ENCODE data around the gene DHH. TPM values are rescaled to one million over a fixed set of nuclear protein-coding genes. Genes with fewer than 3 reads are reported as not detected.

The DHH gene
- total RNA-seq, 1 experiment from 2014 or later = 0.39 TPM

DNA sequence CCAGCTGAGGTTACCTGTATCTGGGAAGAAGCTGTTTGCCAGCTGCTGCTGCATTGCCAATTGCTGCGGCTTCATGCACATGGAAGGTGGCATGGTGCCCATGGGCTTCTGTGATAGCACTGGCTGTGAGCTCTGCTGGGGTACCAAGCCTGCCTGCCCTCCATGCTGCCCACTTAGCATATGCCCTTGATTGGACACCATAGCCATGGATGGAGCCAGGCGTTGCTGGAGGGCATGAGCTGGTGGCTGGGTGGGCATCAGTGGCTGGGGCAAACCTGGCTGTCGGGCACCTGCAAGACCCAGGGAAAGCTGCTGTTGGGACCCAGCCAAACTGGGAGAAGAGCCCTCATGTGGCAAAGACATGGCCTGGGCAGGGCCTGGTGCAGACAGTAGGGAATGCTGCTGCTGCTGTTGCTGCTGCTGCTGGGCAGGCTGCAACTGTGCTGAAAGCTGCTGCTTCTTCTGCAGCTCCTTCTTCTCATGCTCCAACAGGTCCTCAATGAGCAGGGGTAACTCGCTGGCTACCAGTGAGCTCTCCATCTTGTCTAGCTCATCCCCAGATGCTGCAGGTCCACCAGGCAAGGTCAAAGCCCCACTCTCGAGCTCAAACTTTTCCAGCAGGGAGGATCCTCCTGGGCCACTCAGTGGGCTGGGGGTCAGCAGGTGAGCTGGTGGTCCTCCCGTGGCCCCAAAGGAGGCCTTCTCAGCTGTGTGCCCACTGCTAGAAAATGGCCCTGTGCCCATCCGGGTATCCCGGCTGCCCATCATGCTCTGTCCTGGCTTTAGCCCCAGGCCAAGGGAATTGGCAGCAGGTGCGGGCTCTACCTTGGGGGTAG, 57.3 kb downstream of the DHH start:
- ChIA-PET CTCF (interaction anchor here (0.6 kb wide), 1 partner anchor 272 kb away, joined by 3 read pairs; no protein-coding TSS in a partner anchor), POLR2A (ENCODE audit: low non-redundant PET) (no interaction called here)
- DNase-seq (ENCODE audit: low spot score) = no peak

More for the DNA sequence above, 57.3 kb downstream of the DHH start:
- Histone ChIP-seq H3K27ac (ENCODE audit: low read depth, low read length, poor library complexity, severe bottlenecking) (no peak overlapping the region), H3K9me3 (ENCODE audit: low read depth, low read length, poor library complexity, severe bottlenecking) (no peaks in the 10 kb centered on the region), H3K4me1 (ENCODE audit: insufficient read depth, low read length, poor library complexity, severe bottlenecking) (no peaks in the 10 kb centered on the region), H3K36me3 (ENCODE audit: insufficient read depth, low read length, poor library complexity, severe bottlenecking) (peaks cover 96% of the 10 kb centered on the region), H3K27me3 (replicated peaks; ENCODE audit: insufficient read depth, low read depth, low read length, poor library complexity) (no peaks in the 10 kb centered on the region), H3K4me3 (ENCODE audit: low read depth, low read length, poor library complexity, severe bottlenecking) (no peak overlapping the region)
- TF ChIP-seq, protein P1, sequence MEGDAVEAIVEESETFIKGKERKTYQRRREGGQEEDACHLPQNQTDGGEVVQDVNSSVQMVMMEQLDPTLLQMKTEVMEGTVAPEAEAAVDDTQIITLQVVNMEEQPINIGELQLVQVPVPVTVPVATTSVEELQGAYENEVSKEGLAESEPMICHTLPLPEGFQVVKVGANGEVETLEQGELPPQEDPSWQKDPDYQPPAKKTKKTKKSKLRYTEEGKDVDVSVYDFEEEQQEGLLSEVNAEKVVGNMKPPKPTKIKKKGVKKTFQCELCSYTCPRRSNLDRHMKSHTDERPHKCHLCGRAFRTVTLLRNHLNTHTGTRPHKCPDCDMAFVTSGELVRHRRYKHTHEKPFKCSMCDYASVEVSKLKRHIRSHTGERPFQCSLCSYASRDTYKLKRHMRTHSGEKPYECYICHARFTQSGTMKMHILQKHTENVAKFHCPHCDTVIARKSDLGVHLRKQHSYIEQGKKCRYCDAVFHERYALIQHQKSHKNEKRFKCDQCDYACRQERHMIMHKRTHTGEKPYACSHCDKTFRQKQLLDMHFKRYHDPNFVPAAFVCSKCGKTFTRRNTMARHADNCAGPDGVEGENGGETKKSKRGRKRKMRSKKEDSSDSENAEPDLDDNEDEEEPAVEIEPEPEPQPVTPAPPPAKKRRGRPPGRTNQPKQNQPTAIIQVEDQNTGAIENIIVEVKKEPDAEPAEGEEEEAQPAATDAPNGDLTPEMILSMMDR (conservative IDR thresholded peaks at IDR 0.05; ENCODE audit: low read depth, low read length) = no peak
- TF ChIP-seq EZH2 (IDR thresholded peaks at IDR 0.05; ENCODE audit: borderline replicate concordance, low read depth, low read length, poor library complexity, severe bottlenecking) = no peak
- intact Hi-C loops (cut with micrococcal nuclease; ENCODE audit: unreplicated experiment) = no loop called here
- no TSS peak for BruUV-seq (replicated peaks)

Other genes starting within 250 kb of the DHH start
- 111 and 135 TPM in 2 replicates for gene DDX23, start 242.6 kb downstream of the DHH start, total RNA-seq (2021)
- 2.0 and 2.7 TPM in 2 replicates for gene RND1, start 228.9 kb downstream of the DHH start, total RNA-seq (2021)
- 31.8 and 32.5 TPM in 2 replicates for gene FKBP11, start 169.3 kb downstream of the DHH start, total RNA-seq (2021)
- gene ARF3, start 137.3 kb downstream of the DHH start, total RNA-seq (2021) = 183 and 196 TPM in 2 replicates
- gene WNT10B, start 123.1 kb downstream of the DHH start, total RNA-seq (2021) = 0.17 and 0.50 TPM in 2 replicates
- gene WNT1, start 116.5 kb downstream of the DHH start, total RNA-seq (2021) = not detected in 2 replicates
- gene DDN, start 95.4 kb downstream of the DHH start, total RNA-seq (2021) = 2.7 and 2.9 TPM in 2 replicates
- gene PRKAG1, start 76.0 kb downstream of the DHH start, total RNA-seq (2021) = 50.7 and 59.6 TPM in 2 replicates
- gene KMT2D, start 34.0 kb downstream of the DHH start, total RNA-seq (2021) = 121 and 138 TPM in 2 replicates
- gene RHEBL1, start 24.8 kb downstream of the DHH start, total RNA-seq (2021) = 1.3 and 1.6 TPM in 2 replicates
- gene LMBR1L, start 16.0 kb upstream of the DHH start, total RNA-seq (2021) = 47.2 and 55.7 TPM in 2 replicates
- gene TUBA1B, start 36.6 kb upstream of the DHH start, total RNA-seq (2021) = 3,473 and 3,645 TPM in 2 replicates
- 421 and 504 TPM in 2 replicates for gene TUBA1A, start 94.3 kb upstream of the DHH start, total RNA-seq (2021)
- gene TUBA1C, start 170.3 kb upstream of the DHH start, total RNA-seq (2021) = 510 and 622 TPM in 2 replicates
- gene PRPH, start 200.3 kb upstream of the DHH start, total RNA-seq (2021) = not detected in 2 replicates
- gene TROAP, start 228.5 kb upstream of the DHH start, total RNA-seq (2021) = 121 and 124 TPM in 2 replicates
- gene C1QL4, start 242.4 kb upstream of the DHH start, total RNA-seq (2021) = 0.41 and 1.0 TPM in 2 replicates

Data from A673 (cell line).